A549 treated with AZD2906 at 1 μM for 4 hours (cell line): ENCODE results near the gene AEBP2. TPM values are rescaled to one million over a fixed set of nuclear protein-coding genes. Genes with fewer than 3 reads are reported as not detected.

Experiments
- total RNA-seq: library from RNA; stranded (reverse); fragments of 200-300 nt; extraction: Qiagen RNA extraction; gene quantifications from 5 replicates; pipeline ENCODE4 v1.2.3, GENCODE V29; 2022

The AEBP2 gene, protein sequence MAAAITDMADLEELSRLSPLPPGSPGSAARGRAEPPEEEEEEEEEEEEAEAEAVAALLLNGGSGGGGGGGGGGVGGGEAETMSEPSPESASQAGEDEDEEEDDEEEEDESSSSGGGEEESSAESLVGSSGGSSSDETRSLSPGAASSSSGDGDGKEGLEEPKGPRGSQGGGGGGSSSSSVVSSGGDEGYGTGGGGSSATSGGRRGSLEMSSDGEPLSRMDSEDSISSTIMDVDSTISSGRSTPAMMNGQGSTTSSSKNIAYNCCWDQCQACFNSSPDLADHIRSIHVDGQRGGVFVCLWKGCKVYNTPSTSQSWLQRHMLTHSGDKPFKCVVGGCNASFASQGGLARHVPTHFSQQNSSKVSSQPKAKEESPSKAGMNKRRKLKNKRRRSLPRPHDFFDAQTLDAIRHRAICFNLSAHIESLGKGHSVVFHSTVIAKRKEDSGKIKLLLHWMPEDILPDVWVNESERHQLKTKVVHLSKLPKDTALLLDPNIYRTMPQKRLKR
- 18.0 to 28.0 TPM (median 19.2 TPM) in 5 replicates for total RNA-seq

DNA sequence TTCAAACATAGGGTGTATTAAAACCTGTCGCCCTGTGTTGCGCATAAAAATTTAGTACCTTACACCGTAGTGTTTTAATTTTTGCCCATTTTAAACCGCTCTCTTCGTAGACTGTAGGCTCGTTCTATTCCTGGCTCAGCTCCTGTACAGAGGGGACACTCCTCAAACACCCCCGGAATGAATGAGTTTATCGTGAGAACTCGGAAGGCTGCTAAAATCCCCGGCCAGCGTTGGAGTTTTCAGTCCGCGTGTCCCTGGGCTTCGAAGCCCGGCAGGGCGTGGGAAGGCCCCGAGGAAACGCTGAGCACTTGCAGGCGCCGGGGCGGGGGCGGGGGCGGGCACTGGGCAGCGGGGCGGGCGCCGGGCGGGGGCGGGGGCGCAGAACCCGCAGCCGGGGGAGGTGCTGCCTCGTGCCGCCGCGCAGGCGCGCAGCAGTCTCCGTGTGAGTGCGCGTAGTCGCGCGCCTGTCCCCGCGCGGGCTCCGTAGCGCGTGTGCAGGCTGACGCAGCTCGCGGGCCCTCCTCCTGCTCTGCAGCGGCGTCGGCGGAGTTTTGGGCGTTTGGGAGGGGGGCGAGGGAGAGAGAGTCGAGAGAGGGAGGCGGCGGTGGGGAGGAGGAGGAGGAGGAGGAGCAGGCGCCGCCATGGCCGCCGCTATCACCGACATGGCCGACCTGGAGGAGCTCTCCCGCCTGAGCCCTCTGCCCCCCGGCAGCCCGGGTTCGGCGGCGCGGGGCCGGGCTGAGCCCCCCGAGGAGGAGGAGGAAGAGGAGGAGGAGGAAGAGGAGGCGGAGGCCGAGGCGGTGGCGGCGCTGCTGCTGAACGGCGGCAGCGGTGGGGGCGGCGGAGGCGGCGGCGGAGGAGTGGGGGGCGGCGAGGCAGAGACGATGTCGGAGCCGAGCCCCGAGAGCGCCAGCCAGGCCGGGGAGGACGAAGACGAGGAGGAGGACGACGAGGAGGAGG lies at the start of gene AEBP2:
AEBP2 (plus strand) TSS at position 434 of the 960 bp plus-strand sequence; CDS start at position 642, 208 bp downstream.

